ENCODE data around the gene TAB2.

TAB2 gene

GRCh38 chr6:149379977-149380376 is 62.5 kb downstream of the TAB2 start:
- DNase-seq (ENCODE audit: insufficient read length, low spot score), result no peak
- TF ChIP-seq, protein P1, sequence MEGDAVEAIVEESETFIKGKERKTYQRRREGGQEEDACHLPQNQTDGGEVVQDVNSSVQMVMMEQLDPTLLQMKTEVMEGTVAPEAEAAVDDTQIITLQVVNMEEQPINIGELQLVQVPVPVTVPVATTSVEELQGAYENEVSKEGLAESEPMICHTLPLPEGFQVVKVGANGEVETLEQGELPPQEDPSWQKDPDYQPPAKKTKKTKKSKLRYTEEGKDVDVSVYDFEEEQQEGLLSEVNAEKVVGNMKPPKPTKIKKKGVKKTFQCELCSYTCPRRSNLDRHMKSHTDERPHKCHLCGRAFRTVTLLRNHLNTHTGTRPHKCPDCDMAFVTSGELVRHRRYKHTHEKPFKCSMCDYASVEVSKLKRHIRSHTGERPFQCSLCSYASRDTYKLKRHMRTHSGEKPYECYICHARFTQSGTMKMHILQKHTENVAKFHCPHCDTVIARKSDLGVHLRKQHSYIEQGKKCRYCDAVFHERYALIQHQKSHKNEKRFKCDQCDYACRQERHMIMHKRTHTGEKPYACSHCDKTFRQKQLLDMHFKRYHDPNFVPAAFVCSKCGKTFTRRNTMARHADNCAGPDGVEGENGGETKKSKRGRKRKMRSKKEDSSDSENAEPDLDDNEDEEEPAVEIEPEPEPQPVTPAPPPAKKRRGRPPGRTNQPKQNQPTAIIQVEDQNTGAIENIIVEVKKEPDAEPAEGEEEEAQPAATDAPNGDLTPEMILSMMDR (IDR thresholded peaks at IDR 0.05; ENCODE audit: insufficient read depth, missing control alignments), result no peak
- no peak for FAIRE-seq

DNA sequence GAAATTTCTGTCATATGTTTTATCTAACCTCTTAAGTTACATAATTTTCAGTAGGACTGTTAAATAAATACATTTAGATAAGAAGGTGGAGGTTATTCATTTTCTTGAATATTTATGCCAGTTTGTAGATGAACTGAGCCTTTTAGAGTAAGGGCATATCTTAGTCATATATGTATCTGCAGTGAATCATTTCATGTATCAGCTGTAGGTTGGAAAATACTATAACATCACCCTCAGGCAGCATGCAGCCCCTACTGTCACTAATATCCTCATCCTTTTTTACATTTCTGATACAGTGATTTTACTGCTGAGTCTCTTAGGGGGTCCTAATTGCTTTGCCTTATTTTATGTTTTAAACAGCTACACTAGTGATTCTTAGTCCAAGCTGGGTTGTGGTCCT is 63.0 kb downstream of the TAB2 start:
- DNase-seq (ENCODE audit: insufficient read length, low spot score) (no peak), FAIRE-seq (no peak)
- TF ChIP-seq, protein P1 (IDR thresholded peaks at IDR 0.05; ENCODE audit: insufficient read depth, missing control alignments), result no peak

- TF ChIP-seq, protein P1 (IDR thresholded peaks at IDR 0.05; ENCODE audit: insufficient read depth, missing control alignments), result no peak
- DNase-seq (ENCODE audit: insufficient read length, low spot score) (no peak), FAIRE-seq (no peak)
Measured at GRCh38 chr6:149383371-149383770, 65.9 kb downstream of the TAB2 start.

DNA sequence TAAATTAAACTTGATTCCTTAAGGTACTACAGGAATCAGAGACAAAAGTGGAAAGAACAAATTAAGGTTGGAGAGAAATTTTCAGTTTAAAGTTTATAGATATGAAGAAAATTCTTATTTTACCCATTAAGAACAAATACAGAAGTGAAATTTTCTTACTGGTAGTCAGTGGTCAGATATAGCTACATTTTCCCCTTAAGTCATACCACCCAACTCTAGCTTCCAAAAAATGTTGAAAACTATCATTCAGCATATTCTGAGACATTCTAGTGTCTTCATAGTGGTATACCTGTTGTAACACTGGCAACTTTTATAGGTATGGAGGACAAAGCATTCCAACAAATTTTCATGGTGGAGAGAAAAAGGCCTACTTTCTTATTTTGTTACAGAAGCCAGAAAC is 67.0 kb downstream of the TAB2 start:
- DNase-seq (ENCODE audit: insufficient read length, low spot score) (no peak), FAIRE-seq (no peak)

GRCh38 chr6:149385998-149386646 is 68.6 kb downstream of the TAB2 start:
- TF ChIP-seq, protein P1 (IDR thresholded peaks at IDR 0.05; ENCODE audit: insufficient read depth, missing control alignments), result no peak
- DNase-seq (ENCODE audit: insufficient read length, low spot score) (no peak), FAIRE-seq (no peak)

More for the DNA sequence above, 67.0 kb downstream of the TAB2 start:
- TF ChIP-seq, protein P1 (IDR thresholded peaks at IDR 0.05; ENCODE audit: insufficient read depth, missing control alignments), result no peak

- FAIRE-seq (no peak), DNase-seq (ENCODE audit: insufficient read length, low spot score) (no peak)
- TF ChIP-seq, protein P1 (IDR thresholded peaks at IDR 0.05; ENCODE audit: insufficient read depth, missing control alignments), result no peak
Measured at GRCh38 chr6:149387779-149388512, 70.4 kb downstream of the TAB2 start.

Data from D721Med (cell line).